H1 (cell line): Measurements from ENCODE around the gene BHLHE23. TPM values are rescaled to one million over a fixed set of nuclear protein-coding genes. Genes with fewer than 3 reads are reported as not detected.

Experiments
- ASH2L ChIP-seq: fragments of 200-600, 300-600 bp; sonication (generic); IDR thresholded peaks from one replicate; pipeline ENCODE4 v1.7.1; 2017; ENCODE audit warnings: low read length
- FOSL1 ChIP-seq: IDR thresholded peaks from 2 replicates; pipeline ENCODE4 v1.6.1; 2011; ENCODE audit warnings: mild to moderate bottlenecking, low read depth, low read length, moderate library complexity; ENCODE audit not compliant: insufficient read depth
- JUN ChIP-seq: IDR thresholded peaks from 2 replicates; pipeline ENCODE4 v1.6.1; 2011; ENCODE audit warnings: low read depth, mild to moderate bottlenecking, improper control_type of control experiment, low read length
- NRF1 ChIP-seq: IDR thresholded peaks from 2 replicates; pipeline ENCODE4 v1.6.1; 2011; ENCODE audit warnings: mild to moderate bottlenecking, low read depth, low read length, improper control_type of control experiment
- POU5F1 ChIP-seq: IDR thresholded peaks from 2 replicates; pipeline ENCODE4 v1.6.1; 2011; ENCODE audit warnings: low read depth, mild to moderate bottlenecking, low read length, moderate library complexity
- RAD21 ChIP-seq, 2 experiments: IDR thresholded peaks in 1 of 2; conservative IDR thresholded peaks in 1 of 2; 2 replicates each; pipeline ENCODE4 v1.6.1; 2011; ENCODE audit warnings: low read depth in 2 of 2, low read length in 2 of 2, improper control_type of control experiment in 1 of 2, inconsistent platforms in 1 of 2, mild to moderate bottlenecking in 1 of 2, moderate library complexity in 1 of 2
- polyA plus RNA-seq, 7 experiments: library from polyadenylated mRNA; depleted of rRNA in 3 of 7; stranded (reverse) in 5 of 7; unstranded in 2 of 7; fragments of >200 nt in 5 of 7; fragments of 200-250 nt in 2 of 7; gene quantifications; 1 replicate in 5 of 7; 2 replicates in 1 of 7; 4 replicates in 1 of 7; pipeline versions ENCODE4 v1.2.1 to v1.2.3, GENCODE V29; 2011 to 2013; ENCODE audit warnings: missing spikeins in 2 of 7, mixed read lengths in 2 of 7
- total RNA-seq: library from RNA; stranded (reverse); fragmentation: NEBNext Ultra II Directional; extraction: Animal tissue kit (Norgen Biotek cat#: 25700); gene quantifications from 2 replicates; pipeline ENCODE4 v1.2.1, GENCODE V29; 2021

The BHLHE23 gene
- total and polyA plus RNA-seq, 2 of the 8 experiments (the other 6 are each of a cell fraction or from before 2014, with no cell fraction given), result 0.47 TPM; not detected in 1

GRCh38 chr20:63017076-63017825 lies 10.5 kb upstream of the BHLHE23 start (continued):
- no peak for TF ChIP-seq FOSL1
- TF ChIP-seq POU5F1, result no peak
- TF ChIP-seq RAD21 (IDR thresholded peaks at IDR 0.05 in 1 of 2, conservative IDR thresholded peaks at IDR 0.05 in 1 of 2; ENCODE audit: low read depth in 2 of 2, low read length in 2 of 2), result no peak
- TF ChIP-seq JUN, result no peak
- no peak for TF ChIP-seq NRF1
- TF ChIP-seq ASH2L, result no peak
